MCF 10A (cell line): ENCODE data around the gene SLC2A1. TPM values are rescaled to one million over a fixed set of nuclear protein-coding genes. Genes with fewer than 3 reads are reported as not detected.

Source experiments
- BruUV-seq: library from RNA; stranded (reverse); fragments of 400-500 nt; replicated peaks from 2 replicates; lab custom pipeline; 2021; lab: Mats Ljungman, UMichigan
- CTCF ChIA-PET: fragments of 300-600 bp; sonication (Branson Sonifier 250); formaldehyde crosslinking; extraction: SDS; loops from one replicate; lab custom pipeline; 2021; ENCODE audit warnings: antibody characterized with exemption, inconsistent platforms; lab: Yijun Ruan, JAX
- POLR2A ChIA-PET: fragments of 300-600, 350-650 bp; sonication (Branson Sonifier 250); formaldehyde crosslinking; extraction: SDS; loops from one replicate; lab custom pipeline; 2020; ENCODE audit warnings: antibody characterized with exemption, inconsistent platforms; lab: Yijun Ruan, JAX
- DNase-seq: peaks from one replicate; pipeline ENCODE4 v3.0.0-alpha.2; 2018; ENCODE audit not compliant: unreplicated experiment
- H3K27ac Mint-ChIP-seq: one replicate; pipeline ENCODE4 v1.8.0; 2022; ENCODE audit warnings: mild to moderate bottlenecking, low read depth, mixed read lengths; ENCODE audit not compliant: unreplicated experiment
- H3K27me3 Mint-ChIP-seq: one replicate; pipeline ENCODE4 v1.8.0; 2022; ENCODE audit warnings: mixed read lengths; ENCODE audit not compliant: insufficient read depth, unreplicated experiment
- H3K36me3 Mint-ChIP-seq: one replicate; pipeline ENCODE4 v1.8.0; 2022; ENCODE audit warnings: mild to moderate bottlenecking, moderate library complexity, mixed read lengths; ENCODE audit not compliant: insufficient read depth, unreplicated experiment
- H3K4me1 Mint-ChIP-seq: one replicate; pipeline ENCODE4 v1.8.0; 2022; ENCODE audit warnings: mixed read lengths; ENCODE audit not compliant: insufficient read depth, unreplicated experiment
- H3K4me3 Mint-ChIP-seq: one replicate; pipeline ENCODE4 v1.8.0; 2022; ENCODE audit warnings: mild to moderate bottlenecking, moderate library complexity, mixed read lengths; ENCODE audit not compliant: unreplicated experiment
- H3K9me3 Mint-ChIP-seq: one replicate; pipeline ENCODE4 v1.8.0; 2022; ENCODE audit warnings: mixed read lengths; ENCODE audit not compliant: unreplicated experiment
- intact Hi-C: fragments of 100-400 bp; cut with micrococcal nuclease; formaldehyde crosslinking; loops from 2 replicates; pipeline ENCODE4 v1.14.1; 2022
- total RNA-seq: library from RNA; stranded (reverse); gene quantifications from 2 replicates; pipeline ENCODE4 v1.2.3, GENCODE V29; 2022
- TF ChIP-seq, protein P1 (sequence below): fragments of 200-600 bp; IDR thresholded peaks from one replicate; pipeline ENCODE4 v1.8.0; 2022; ENCODE audit warnings: antibody characterized with exemption, mild to moderate bottlenecking; ENCODE audit not compliant: unreplicated experiment

Gene SLC2A1
- total RNA-seq, 1 experiment from 2014 or later = 87.5 TPM

DNA sequence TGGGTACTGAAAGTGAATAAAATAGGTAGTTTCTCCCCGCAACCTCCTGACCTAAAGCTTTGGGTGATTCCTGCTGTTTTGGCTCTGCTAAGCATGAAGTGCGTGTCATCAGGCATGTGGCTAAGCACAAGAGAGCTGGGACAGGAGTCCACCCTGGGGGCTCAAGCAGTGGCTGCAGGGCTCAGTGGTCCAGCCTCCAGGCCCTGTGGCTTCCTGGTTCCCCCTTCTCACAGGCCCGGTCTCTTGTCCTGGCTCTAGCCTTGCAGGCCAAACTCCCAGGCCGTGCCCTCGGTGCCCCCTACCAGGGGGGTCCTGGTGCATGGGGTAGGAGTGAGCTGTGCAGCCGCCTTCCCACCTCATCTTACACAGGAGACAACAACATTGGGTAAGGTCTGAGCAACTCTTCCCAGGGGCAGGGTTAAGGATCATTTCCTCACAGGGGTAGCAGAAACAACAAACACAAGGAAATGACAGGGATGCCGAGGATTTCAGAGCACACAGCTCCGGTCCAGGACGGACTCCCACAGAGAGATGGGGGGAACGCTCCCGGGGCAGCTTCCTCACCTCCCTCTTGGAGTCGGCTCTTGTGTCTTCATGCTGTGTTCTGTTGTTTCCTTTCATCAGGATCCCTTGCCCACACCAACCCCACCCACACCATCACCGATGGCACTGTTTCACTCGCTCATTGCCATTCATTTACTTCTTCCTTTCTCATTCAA is 19.8 kb upstream of the SLC2A1 start:
- CTCF ChIA-PET = interaction anchor here (0.6 to 1.0 kb wide), 4 partner anchors 15 to 440 kb away, joined by 3 read pairs; no protein-coding TSS in a partner anchor
- no peak overlapping the region for H3K27ac Mint-ChIP-seq
- intact Hi-C loops = no loop called here

DNA sequence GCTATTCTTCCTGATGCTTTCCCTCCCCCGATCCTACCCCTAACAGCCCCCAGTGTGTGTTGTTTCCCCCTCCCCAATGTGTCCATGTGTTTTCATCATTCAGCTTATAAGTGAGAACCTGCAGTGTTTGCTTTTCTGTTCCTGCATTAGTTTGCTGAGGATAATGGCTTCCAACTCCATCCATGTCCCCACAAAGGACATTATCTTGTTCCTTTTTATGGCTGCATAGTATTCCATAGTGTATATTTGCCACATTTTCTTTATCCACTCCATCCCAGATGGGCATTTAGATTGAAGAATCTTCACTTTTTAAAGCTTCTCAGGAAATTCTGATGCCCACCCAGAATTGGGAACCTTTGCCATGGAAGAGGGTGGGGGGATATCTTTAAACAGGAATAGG is 19.0 kb upstream of the SLC2A1 start:
- no peaks in the 10 kb centered on the region for H3K27me3 Mint-ChIP-seq
- CTCF ChIA-PET = interaction anchor here (0.9 kb wide), 1 partner anchor 96 kb away, joined by 3 read pairs; no protein-coding TSS in a partner anchor
- H3K27ac Mint-ChIP-seq = no peak overlapping the region
- intact Hi-C loops = no loop called here
- no peak overlapping the region for H3K4me3 Mint-ChIP-seq
- POLR2A ChIA-PET = interaction anchor here (1.3 kb wide), 1 partner anchor 17 kb away, joined by 4 read pairs; no protein-coding TSS in a partner anchor
- no peaks in the 10 kb centered on the region for H3K4me1 Mint-ChIP-seq
- peaks cover 19% of the 10 kb centered on the region for H3K36me3 Mint-ChIP-seq
- TF ChIP-seq, protein P1, sequence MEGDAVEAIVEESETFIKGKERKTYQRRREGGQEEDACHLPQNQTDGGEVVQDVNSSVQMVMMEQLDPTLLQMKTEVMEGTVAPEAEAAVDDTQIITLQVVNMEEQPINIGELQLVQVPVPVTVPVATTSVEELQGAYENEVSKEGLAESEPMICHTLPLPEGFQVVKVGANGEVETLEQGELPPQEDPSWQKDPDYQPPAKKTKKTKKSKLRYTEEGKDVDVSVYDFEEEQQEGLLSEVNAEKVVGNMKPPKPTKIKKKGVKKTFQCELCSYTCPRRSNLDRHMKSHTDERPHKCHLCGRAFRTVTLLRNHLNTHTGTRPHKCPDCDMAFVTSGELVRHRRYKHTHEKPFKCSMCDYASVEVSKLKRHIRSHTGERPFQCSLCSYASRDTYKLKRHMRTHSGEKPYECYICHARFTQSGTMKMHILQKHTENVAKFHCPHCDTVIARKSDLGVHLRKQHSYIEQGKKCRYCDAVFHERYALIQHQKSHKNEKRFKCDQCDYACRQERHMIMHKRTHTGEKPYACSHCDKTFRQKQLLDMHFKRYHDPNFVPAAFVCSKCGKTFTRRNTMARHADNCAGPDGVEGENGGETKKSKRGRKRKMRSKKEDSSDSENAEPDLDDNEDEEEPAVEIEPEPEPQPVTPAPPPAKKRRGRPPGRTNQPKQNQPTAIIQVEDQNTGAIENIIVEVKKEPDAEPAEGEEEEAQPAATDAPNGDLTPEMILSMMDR = no peak
- no peaks in the 10 kb centered on the region for H3K9me3 Mint-ChIP-seq
- BruUV-seq = no TSS peak
- DNase-seq = no peak

More for the DNA sequence above, 19.8 kb upstream of the SLC2A1 start:
- no peak for DNase-seq
- Mint-ChIP-seq H3K27me3 (no peaks in the 10 kb centered on the region), H3K36me3 (peaks cover 12% of the 10 kb centered on the region), H3K4me1 (no peaks in the 10 kb centered on the region), H3K9me3 (no peaks in the 10 kb centered on the region), H3K4me3 (no peak overlapping the region)
- POLR2A ChIA-PET = interaction anchor here (1.3 kb wide), 1 partner anchor 18 kb away, joined by 4 read pairs; no protein-coding TSS in a partner anchor
- BruUV-seq = no TSS peak
- TF ChIP-seq, protein P1 = no peak

DNA sequence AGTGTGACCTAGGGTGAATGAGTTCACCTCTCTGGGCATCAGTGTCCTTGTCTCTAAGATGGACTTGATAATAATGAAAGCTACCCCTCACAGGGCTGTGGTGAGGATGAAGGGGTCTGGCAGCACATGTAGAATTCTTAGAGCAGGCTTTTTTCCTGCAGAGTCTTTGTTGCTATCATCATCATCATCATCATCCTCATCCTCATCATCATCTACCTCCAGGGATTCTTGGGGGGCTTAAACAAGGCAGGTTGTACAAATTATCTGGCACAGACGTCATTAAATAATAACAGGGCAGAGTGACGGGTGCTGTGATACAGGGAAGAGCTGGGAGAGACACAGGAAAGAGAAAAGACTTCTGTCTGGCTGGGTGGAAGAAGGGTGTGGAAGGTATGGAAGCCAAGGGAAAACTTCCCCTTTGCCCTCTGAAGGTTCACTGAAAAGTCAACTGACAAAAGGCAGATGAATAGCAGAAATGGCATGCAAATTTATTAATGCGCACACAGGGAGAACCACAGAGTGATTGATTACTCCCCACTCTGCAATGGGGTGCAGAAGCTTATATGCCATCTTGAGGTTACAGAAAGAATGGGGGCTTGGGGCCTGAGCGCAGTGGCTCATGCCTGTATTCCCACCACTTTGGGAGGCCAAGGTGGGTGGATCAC is 17.0 kb upstream of the SLC2A1 start:
- TF ChIP-seq, protein P1 = no peak

DNA sequence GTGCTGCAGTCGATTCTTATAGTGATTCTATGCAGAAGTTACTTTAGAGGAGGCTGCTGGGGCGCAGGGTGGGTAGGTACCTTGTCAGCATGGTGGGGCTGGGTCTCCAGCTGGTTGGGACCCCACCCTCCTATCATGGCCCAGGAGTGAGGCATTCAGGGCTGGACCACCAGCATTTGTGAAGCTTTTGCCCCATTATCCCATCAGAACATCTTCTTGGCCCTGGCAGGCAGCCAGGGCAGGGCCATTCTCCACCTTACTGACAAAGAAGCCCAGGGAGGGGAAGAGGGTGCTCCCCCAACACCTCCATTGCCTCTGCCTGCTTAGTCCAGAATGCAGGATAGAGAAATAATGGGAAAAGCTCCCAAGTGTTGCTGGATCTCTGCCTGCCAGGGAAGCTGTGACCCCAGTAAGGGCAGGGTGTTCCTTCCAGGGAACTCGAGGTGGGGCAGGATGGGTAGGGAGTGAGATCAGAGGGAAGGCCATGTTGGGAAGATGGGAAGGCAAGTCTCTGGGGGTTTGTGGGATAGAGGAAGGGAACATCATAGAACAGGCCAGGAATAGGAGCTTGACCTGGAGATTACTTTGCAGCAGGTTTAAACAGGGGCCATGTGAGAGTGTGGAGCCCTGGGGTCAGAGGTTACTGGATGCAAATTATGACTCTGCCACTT is 16.2 kb upstream of the SLC2A1 start:
- POLR2A ChIA-PET = interaction anchor here (0.6 to 1.6 kb wide), 3 partner anchors 13 to 65 kb away, joined by 3 to 4 read pairs (median 3); no protein-coding TSS in a partner anchor
- BruUV-seq = no TSS peak
- TF ChIP-seq, protein P1 = no peak
- H3K27me3 Mint-ChIP-seq = no peaks in the 10 kb centered on the region
- CTCF ChIA-PET = no interaction called here
- no peak overlapping the region for H3K4me3 Mint-ChIP-seq
- intact Hi-C loops = no loop called here
- no peak overlapping the region for H3K27ac Mint-ChIP-seq
- DNase-seq = no peak
- H3K4me1 Mint-ChIP-seq = no peaks in the 10 kb centered on the region
- no peaks in the 10 kb centered on the region for H3K9me3 Mint-ChIP-seq
- peaks cover 12% of the 10 kb centered on the region for H3K36me3 Mint-ChIP-seq

More for the DNA sequence above, 17.0 kb upstream of the SLC2A1 start:
- no peak overlapping the region for H3K4me3 Mint-ChIP-seq
- H3K27me3 Mint-ChIP-seq = no peaks in the 10 kb centered on the region
- intact Hi-C loops = no loop called here
- no peaks in the 10 kb centered on the region for H3K4me1 Mint-ChIP-seq
- CTCF ChIA-PET = no interaction called here
- H3K36me3 Mint-ChIP-seq = peaks cover 14% of the 10 kb centered on the region
- no TSS peak for BruUV-seq
- POLR2A ChIA-PET = interaction anchor here (0.6 kb wide), 1 partner anchor 64 kb away, joined by 3 read pairs; no protein-coding TSS in a partner anchor
- no peak for DNase-seq
- H3K9me3 Mint-ChIP-seq = no peaks in the 10 kb centered on the region
- no peak overlapping the region for H3K27ac Mint-ChIP-seq
